Stimulated activated CD8-positive, alpha-beta memory T cell treated with anti-CD3 and anti-CD28 coated beads, Interleukin-7, amount 100 ng/mL, for 4 hours (primary cell): ENCODE data around the gene FBXL16.
A peak's percentile ranks its signal among the peaks of the same experiment; 100 is the strongest.

ENCODE experiments used
- DNase-seq, 2 donors: peaks; one replicate each; pipeline ENCODE4 v3.0.0-alpha.2; 2020; ENCODE audit warnings: low read depth in 2 of 2

The FBXL16 gene

DNA sequence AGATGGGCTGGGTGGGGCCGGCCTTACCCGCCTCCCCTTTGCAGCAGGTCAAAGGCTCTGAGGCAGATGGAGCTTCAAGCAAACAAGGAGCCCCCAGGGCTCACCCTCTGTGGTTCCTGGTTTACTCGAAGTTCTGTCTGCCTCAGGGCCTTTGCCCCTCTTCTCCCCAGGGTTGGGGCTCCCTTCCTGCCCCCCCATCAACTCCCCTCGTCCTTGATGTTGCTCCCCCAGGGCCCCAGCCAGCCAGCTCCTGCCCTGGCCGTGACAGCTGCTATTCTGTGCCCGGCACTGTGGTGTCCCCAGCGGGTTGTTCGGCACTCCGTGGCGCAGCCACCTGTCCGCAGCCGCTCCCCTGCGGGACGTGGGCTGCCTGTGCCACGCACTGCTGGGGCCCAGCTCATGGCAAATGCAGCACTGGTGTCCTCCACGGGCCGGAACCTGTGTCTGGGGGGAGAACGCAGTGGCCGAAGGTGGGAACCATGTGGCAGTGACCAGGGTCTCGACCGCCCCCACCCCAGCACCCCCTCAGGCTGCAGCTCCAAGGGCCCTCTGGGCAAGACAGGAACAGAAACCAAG lies 5.0 kb upstream of the FBXL16 start:
- DNase-seq, result no peak

GRCh38 chr16:709566-710499 lies 4.2 kb upstream of the FBXL16 start:
- no peak for DNase-seq

GRCh38 chr16:708959-709358 lies 3.4 kb upstream of the FBXL16 start:
- DNase-seq, result no peak

DNA sequence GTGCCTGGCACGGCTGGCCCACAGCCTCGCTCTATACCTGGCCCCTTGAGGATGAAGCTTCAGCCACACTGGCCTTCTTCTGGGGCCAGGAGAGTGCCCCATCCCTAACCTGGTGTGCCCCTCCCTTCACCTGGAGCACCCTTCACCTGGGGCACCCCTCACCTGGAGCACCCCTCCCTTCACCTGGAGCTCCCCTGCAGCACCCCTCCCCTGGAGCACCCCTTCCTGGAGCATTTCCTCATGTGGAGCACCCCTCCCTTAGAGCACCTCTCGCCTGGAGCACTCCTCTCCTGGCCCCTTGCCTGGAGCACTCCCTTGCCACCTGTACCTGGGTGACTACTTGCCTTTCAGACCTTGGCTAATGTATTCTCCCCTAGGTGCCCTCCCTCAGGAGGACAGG lies 2.4 kb upstream of the FBXL16 start:
- no peak for DNase-seq

DNA sequence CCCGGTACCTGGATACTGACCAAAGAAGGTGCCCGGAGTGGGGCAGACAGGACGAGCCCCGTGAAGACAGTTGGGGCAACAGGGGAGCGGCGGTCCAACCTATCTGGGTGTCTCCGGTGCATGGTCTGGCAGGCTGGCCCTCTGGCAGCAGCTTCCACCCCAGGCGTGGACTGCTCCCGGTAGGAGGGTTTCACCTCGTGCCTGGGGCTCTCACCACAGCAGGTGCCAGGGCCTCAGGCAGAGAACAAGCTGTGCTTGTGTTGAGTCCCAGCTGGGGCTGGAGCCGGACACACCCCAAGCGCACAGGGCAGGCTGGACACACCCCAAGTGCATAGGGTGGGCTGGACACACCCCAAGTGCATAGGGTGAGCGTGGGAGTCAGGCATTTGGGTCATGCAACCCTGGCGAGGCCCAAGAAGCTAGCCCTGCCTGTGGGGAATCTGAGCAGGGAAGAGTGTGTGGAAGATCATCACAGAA lies 1.5 kb upstream of the FBXL16 start:
- DNase-seq, result no peak

DNA sequence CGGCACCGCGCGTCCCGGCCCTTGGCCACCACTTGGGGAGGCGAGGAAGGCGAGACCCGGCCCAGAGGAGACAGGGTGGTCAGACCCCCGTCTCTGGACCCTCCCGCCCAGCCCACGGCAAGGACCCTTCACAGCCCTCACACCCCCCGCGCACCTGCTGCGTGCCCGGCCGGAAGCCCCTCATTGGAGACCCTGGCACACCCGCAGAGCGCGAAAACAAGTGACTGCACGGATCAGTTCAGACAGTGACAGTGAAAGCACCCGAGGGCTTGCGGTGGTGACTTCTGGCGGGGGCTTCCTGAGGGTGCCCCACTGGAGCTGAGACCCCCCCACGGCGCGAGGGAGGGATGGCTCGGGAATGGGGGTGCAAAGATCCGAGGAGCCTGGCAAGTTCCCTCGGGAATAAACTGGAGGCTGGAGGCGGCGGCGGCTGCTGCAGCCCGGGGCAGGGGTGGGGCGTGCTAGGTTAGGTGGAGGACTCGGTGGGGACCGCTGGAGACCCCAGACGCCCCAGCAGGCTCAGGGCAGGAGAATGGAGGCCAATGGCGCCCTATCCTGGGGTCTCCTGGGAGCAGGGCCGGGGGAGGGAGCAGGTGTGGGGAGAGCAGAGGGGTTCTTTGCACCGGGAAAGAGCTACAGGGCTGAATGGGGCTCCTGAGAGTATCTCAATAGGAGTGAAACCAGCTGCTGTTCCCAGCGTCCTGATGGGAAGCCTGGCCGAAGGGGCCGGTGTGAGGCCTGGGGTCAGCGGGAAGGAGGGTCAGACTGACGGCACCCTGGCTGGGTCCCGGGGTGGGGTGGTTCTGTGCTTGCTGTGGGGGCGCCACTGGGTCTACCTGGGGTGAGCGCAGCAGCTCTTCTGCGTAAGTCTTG lies 824 bp upstream of the FBXL16 start:
- DNase-seq, result no peak

- no peak for DNase-seq
These were observed 835 bp downstream of the FBXL16 start for GRCh38 chr16:704552-705380.

GRCh38 chr16:704047-704446 lies 1.6 kb downstream of the FBXL16 start:
- DNase-seq, result no peak

GRCh38 chr16:703406-703805 lies 2.2 kb downstream of the FBXL16 start:
- no peak for DNase-seq

- DNase-seq, result no peak
These were observed 3.3 kb downstream of the FBXL16 start for GRCh38 chr16:702341-702740.

- DNase-seq, result no peak
These were observed 4.7 kb downstream of the FBXL16 start for GRCh38 chr16:700684-701584.

GRCh38 chr16:698911-699671 lies 6.5 kb downstream of the FBXL16 start:
- no peak for DNase-seq

- peak in 1 of 2 donors; percentile 62 for DNase-seq
These were observed 10.1 kb downstream of the FBXL16 start for GRCh38 chr16:695355-696089.

DNA sequence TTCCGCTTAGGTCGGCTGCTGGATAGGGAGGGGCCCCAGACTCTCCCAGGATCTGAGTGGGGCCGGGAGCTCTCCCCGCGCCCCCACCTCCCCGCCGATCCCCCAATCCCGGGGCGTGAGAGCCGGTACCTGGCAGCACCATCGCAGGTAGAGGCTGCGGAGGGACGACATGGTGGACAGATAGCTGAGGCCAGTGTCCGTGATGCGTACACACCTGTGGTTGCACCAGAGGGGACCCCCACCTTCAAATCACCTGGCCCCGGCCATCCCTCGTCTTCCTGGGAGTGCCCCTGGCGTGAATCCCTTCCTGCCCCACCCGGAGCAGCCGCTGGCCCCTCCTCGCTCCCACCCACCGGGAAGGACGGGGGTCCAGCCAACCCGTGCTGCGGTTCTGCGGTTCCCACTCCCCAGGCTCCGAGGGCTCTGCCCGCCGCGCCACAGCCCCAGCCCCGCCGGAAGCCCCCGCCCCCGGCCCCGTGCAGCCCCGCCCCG lies 10.7 kb downstream of the FBXL16 start:
- no peak for DNase-seq

DNA sequence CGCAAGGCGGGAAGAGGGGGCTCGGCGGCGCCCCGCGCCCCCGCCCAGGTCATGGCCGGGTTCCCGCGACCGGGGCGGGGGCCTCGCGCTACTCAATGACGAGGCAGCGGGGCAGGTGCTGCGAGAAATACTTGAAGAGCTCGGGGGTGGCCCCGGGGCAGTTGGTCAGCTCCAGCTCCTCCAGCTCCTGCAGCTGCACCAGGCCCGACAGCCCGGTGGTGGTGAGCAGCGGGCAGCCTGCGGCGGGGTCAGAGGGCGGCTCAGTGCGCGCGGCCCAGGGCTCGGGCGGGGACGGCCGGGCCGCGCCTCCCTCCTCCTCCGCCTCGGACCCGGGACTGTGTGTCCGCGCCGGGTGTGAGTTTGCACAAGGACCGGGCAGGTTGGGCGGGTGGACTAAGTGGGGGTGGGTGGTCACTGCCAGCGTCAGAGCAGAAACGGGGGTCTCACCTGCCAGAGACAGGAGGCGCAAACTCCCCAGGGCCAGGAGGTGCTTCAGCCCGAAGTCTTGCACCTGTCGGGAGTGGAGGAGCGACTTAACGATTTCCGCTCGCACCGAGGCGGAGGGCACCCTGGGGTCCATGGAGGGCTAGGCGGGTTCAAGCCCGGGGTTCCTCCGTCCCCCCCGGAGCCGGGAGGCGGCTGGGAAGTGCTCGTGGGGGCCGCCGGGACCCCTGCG lies 11.3 kb downstream of the FBXL16 start:
- no peak for DNase-seq

DNA sequence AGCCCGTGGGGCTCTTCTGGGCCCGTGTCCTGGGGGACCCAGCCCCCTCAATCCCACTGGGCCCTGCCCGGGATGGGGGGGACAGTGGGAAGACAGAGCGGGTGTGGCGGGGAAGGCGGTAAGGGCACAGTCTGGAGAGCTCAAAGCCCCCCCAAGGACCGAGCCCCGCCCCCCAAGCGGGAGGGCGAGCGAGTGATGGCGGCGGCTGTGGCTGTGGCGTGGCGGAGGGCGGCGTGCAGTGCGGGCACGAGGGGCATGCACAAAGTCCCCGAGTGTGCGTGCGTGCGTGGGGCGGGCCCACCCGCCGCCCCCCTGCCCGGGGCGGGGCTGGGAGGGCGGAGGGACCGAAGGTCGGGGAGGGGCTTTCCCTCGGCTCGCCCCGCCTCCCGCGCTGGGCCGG lies 11.8 kb downstream of the FBXL16 start:
- DNase-seq, result peak in 1 of 2 donors; percentile 53

- no peak for DNase-seq
These were observed 12.2 kb downstream of the FBXL16 start for GRCh38 chr16:693364-693763.
